Measurements from ENCODE around the gene SLC2A9. TPM values are rescaled to one million over a fixed set of nuclear protein-coding genes. Genes with fewer than 3 reads are reported as not detected.

The SLC2A9 gene
- total RNA-seq, 3 donors from 2014 or later: 6.2 to 10.7 (median 9.5) TPM

- H3K9me3 ChIP-seq: no peaks in the 10 kb centered on the region
- TF ChIP-seq POLR2A (IDR thresholded peaks at IDR 0.05): no peak
- TF ChIP-seq POLR2AphosphoS5 (IDR thresholded peaks at IDR 0.05): no peak
- TF ChIP-seq CTCF (IDR thresholded peaks at IDR 0.05): no peak
- no peaks in the 10 kb centered on the region for H3K4me1 ChIP-seq
- H3K27me3 ChIP-seq: no peaks in the 10 kb centered on the region
- intact Hi-C loops (cut with DNase I; ENCODE audit: low total_unique reads): no loop called here
- no peak for DNase-seq (ENCODE audit: low spot score in 2 of 2)
- no peaks in the 10 kb centered on the region for H3K36me3 ChIP-seq
- no peak overlapping the region for H3K27ac ChIP-seq
- H3K4me3 ChIP-seq: no peak overlapping the region
Measured at GRCh38 chr4:9894644-9895332, 126.5 kb downstream of the SLC2A9 start.

GRCh38 chr4:9893329-9894108 is 127.8 kb downstream of the SLC2A9 start:
- Histone ChIP-seq H3K4me3 (no peak overlapping the region), H3K27me3 (no peaks in the 10 kb centered on the region), H3K27ac (no peak overlapping the region), H3K36me3 (no peaks in the 10 kb centered on the region), H3K4me1 (no peaks in the 10 kb centered on the region), H3K9me3 (no peaks in the 10 kb centered on the region)
- intact Hi-C loops (cut with DNase I; ENCODE audit: low total_unique reads): no loop called here
- TF ChIP-seq POLR2AphosphoS5 (IDR thresholded peaks at IDR 0.05): no peak
- no peak for TF ChIP-seq POLR2A (IDR thresholded peaks at IDR 0.05)
- no peak for TF ChIP-seq CTCF (IDR thresholded peaks at IDR 0.05)
- no peak for DNase-seq (ENCODE audit: low spot score in 2 of 2)

- Histone ChIP-seq H3K4me1 (no peaks in the 10 kb centered on the region), H3K4me3 (no peak overlapping the region), H3K27ac (no peak overlapping the region), H3K9me3 (no peaks in the 10 kb centered on the region), H3K27me3 (no peaks in the 10 kb centered on the region), H3K36me3 (no peaks in the 10 kb centered on the region)
- intact Hi-C loops (cut with DNase I; ENCODE audit: low total_unique reads): no loop called here
- DNase-seq (ENCODE audit: low spot score in 2 of 2): no peak
- TF ChIP-seq POLR2AphosphoS5 (IDR thresholded peaks at IDR 0.05): no peak
- no peak for TF ChIP-seq CTCF (IDR thresholded peaks at IDR 0.05)
- TF ChIP-seq POLR2A (IDR thresholded peaks at IDR 0.05): no peak
Measured at GRCh38 chr4:9891740-9892139, 129.6 kb downstream of the SLC2A9 start.

GRCh38 chr4:9891056-9891455 is 130.2 kb downstream of the SLC2A9 start:
- Histone ChIP-seq H3K4me1 (no peaks in the 10 kb centered on the region), H3K27me3 (no peaks in the 10 kb centered on the region), H3K9me3 (no peaks in the 10 kb centered on the region), H3K36me3 (no peaks in the 10 kb centered on the region), H3K27ac (no peak overlapping the region), H3K4me3 (no peak overlapping the region)
- no peak for DNase-seq (ENCODE audit: low spot score in 2 of 2)
- TF ChIP-seq POLR2AphosphoS5 (IDR thresholded peaks at IDR 0.05) (no peak), POLR2A (IDR thresholded peaks at IDR 0.05) (no peak), CTCF (IDR thresholded peaks at IDR 0.05) (no peak)
- intact Hi-C loops (cut with DNase I; ENCODE audit: low total_unique reads): no loop called here

- no peak overlapping the region for H3K4me3 ChIP-seq
- TF ChIP-seq CTCF (IDR thresholded peaks at IDR 0.05) (no peak), POLR2AphosphoS5 (IDR thresholded peaks at IDR 0.05) (no peak)
- DNase-seq (ENCODE audit: low spot score in 2 of 2): no peak
- H3K36me3 ChIP-seq: no peaks in the 10 kb centered on the region
- no peaks in the 10 kb centered on the region for H3K4me1 ChIP-seq
- no peaks in the 10 kb centered on the region for H3K9me3 ChIP-seq
- H3K27me3 ChIP-seq: no peaks in the 10 kb centered on the region
- intact Hi-C loops (cut with DNase I; ENCODE audit: low total_unique reads): no loop called here
- H3K27ac ChIP-seq: no peak overlapping the region
Measured at GRCh38 chr4:9889306-9889705, 132.0 kb downstream of the SLC2A9 start.
